K562 treated with DMSO at 1 percent for 4 hours (cell line): ENCODE results near the gene CHRNA1. TPM values are rescaled to one million over a fixed set of nuclear protein-coding genes. Genes with fewer than 3 reads are reported as not detected.

Experiments used
- total RNA-seq: library from RNA; unstranded; fragments of 300-600 nt; gene quantifications from 2 replicates; pipeline ENCODE4 v1.2.3, GENCODE V29; 2022; ENCODE audit not compliant: insufficient read depth

CHRNA1 gene
- total RNA-seq, result not detected in 2 replicates

DNA sequence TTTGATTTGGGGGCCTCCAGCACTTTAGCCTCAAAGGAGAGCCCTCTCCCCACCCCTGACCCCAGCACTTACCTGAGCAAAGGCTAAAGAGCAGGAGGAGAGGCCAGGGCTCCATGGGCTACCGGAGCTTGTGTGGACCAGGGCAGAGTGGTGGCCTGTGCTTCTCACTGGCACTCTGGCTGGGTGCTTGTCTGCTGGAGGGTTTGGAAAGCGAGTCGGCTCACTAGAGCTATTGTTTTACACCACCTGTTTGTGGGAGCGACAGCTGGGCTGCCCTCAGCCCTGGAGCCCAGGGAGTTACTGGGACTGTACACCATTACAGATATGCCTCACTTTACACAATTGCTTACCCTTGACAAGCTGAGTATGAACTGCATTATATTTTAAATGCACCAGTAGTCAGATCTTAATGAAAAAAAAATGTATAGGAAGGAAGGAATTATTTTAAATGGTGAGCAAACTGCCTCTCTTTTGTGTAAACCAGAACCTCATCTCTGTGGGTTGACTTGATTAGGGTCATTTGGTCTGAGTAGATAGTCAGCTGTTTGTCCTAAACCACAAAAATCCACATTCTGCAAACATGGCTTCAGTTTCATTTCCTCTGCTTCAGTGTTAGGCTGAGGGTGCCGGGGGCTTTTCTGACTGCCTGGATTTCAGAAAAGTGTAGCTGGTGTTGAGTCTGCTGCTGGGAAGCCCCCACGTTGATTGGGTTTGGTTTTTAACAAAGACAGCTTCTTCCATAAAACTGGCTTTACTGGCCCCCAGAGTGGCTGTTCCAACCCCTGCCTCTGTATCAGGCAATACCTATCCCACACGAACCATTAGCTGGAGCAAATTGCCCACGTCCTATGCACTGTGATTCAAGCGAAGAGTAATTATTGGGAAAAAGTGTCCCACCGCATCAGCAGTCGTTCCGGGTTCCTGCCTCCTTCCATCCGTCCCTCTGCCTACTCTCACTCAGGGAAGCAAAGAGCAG is at the start of gene CHRNA1:
Gene CHRNA1 (minus strand): TSS at position 193 of the 976 bp plus-strand sequence. CDS start 78 bp downstream, at position 115.

Other genes with a start within 250 kb of the CHRNA1 start
- 7.1 and 10.4 TPM in 2 replicates for gene WIPF1, start 166.7 kb downstream of the CHRNA1 start, total RNA-seq
- not detected in 2 replicates for gene CHN1, start 240.9 kb upstream of the CHRNA1 start, total RNA-seq